ENCODE measurements around the gene ABHD1. TPM values are rescaled to one million over a fixed set of nuclear protein-coding genes. Genes with fewer than 3 reads are reported as not detected.
"Not testable (repeated sequence)": the region's sequence is repeated elsewhere in the genome, so short reads cannot be mapped to it uniquely, and the experiment has no call there.

ABHD1 gene
- polyA plus RNA-seq, 5 donors: 0.61 to 2.2 (median 1.0) TPM

DNA sequence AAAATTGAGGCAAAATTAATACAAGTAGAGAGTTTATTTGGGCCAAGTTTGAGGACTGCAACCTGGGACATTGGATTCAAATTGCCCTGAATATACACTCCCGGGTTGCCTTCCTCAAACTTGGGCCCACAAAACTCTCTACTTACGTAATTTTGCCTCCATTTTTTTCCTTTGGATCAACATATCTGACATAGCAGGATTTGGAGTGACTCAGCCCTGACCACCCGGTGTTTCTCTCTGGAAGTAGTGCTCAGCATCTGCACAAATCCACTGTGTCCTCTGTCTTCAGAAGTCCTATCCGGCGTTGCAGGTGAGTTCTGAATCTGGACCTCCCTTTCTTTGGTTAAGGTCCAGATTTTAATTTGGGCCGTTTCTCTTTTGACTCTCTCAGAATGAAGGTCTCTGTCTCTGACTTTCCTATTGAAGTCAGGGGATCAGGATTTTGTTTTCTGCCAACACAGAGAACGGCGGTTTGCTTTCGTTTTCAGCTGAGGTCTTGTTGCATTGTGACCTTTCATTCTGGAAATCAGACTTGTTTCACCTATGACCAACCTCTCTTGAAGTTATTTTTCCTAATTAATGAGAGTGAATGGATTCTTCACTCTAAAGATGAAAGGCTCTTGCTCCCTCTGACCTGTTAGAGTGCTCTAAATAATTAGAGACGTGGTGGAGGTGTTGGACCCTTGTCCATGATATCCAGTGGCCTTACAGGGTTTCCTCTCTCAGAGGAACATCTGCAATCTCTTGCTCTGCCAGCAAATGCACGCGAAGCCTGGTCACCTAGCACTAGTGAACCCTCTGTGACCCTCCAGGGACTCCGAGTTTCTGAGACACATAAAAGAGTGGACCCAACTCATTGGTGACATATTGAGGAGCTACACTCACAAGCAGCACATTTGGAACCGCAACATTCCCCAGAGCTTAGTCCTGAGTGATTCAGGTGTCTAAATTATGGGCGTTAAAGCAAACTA is 38.8 kb downstream of the ABHD1 start:
- no peak for DNase-seq

DNA sequence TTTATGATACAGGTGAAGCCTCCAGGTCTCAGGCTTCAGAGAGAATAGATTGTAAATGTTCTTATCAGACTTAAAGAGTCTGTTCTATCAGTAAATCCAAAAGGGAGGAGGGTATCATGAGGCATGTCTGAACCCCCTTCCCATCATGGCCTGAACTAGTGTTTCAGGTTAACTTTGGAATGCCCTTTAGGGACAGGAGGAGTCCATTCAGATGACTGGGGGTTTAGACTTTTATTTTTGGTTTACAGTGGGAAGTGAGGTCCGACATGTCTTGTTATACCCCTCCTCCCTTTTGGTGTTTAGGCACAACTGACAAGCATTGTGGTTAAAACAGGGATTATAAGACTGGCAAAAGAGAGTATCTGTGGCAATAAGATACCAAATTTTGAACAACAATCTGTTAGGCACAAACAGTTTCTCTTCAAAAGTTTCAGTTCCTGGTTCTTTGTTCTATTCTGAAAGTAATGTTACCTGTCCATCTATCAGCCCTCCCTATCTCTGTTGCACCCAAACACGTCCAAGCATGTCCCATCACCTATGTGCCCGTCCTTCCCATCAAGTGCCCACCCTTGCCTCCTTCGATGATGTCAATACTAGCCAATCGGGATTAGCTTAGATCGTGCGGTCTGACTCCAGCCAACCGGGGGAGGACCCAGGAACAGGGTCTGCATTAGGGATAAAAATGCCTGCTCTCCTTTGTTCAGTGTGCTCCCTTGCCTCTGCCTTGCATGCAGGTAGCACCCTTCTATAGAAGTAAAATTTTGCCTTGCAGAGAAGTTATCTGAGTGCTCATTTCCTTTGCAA is 41.5 kb downstream of the ABHD1 start:
- no peak for DNase-seq

DNA sequence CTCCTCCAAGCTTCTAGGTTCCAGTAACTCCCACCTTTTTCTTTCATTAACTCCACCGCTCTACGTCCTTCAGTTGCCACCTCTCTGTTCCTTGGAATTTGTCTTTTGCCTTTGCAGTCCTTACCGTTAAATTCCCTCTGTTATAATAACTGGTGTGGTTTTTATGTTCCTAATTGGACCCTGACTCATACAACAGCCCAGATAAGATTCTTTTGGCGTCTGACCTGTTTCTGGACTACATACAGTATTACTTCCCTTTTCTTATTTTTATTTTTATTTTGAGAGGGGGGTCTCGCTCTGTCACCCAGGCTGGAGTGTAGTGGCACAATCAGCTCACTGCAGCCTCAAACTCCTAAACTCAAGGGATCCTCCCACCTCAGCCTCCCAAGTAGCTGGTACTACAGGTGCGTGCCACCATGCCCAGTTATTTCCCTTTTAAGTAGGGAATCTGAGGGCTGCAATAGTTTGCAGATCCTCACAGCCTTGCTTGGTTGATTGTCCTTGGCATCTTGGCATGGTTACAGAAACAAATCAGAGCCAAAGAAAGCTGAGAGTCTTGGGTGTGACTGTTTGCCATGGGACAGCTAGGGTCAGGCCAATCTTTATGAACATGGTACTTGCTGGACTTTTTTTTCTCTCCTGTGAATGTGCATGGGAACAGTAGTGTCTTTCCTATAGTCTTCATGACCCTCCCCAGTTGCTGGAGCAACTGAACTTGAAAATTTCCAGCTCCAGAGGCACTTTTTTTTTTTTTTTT is 47.1 kb downstream of the ABHD1 start:
- no peak for DNase-seq

DNA sequence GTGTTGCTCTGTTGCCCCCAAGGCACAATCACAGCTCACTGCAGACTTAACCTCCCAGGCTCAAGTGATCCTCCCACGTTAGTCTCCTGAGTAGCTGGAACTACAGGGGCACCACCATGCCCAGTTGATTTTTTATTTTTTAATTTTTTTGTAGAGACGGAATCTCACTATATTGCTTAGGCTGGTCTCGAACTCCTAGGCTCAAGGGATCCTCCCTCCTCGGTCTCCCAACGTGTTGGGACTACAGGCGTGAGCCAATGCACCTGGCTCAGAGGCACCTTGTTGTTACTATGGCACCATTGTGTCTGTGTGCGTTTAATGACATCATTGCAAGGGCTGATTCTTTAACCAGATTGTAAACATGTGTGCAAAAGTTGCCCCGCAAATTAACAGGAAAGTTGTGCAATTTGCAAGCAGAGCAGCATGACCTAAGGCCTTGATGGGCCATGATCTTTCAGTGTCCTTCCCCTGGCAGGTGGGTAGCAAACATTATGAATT is 47.8 kb downstream of the ABHD1 start:
- DNase-seq: no peak

DNA sequence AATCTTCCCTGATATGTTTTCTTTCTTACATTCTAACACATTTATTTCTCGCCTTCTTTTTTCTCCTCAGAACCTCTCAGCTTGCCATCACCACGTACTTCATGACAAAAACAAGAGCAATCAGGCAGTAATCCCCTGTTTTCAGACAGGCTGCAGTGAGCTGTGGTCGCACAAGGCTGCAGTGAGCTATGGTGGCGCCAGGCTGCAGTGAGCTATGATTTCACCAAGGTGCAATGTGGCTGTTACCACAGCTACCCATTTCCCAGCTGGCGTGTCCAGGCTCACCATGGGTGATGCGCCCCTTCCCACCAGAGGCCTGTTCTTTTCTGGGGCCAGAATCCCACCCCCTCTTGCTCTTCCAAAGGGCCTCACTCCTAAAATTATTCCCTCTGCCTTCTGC is 51.0 kb downstream of the ABHD1 start:
- DNase-seq: no peak

DNA sequence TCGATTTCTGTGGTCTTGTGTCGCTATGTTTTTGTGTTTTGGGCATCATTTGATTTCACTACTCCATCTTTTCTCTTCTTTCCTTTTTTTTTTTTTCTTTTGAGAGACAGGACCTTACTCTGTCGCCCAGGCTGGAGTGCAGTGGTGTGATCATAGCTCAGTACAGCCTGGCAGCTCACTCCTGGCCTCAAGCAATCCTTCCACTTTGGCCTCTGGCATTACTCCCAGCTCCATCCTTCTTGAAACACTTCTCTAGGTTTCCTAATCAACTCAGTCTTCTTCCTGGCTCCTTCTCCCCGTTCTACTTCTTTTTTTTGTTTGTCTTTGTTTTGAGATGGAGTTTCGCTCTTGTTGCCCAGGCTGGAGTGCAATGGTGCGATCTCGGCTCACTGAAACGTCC is 51.7 kb downstream of the ABHD1 start:
- DNase-seq: no peak

DNA sequence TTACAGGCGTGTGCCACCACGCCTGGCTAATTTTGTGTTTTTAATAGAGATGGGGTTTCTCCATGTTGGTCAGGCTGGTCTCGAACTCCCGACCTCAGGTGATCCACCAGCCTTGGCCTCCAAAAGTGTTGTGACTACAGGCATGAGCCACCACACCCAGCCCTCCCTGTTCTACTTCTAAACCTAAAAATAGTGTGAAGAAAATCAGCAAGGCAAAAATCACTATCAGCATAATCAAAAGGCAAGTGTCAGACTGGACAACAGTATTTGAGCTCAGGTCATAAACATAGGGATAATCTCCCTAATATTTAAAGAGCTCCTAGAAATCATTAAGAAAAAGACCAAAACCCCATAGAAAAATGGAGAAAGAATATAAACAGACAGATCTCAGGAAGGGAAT is 52.2 kb downstream of the ABHD1 start:
- not testable (repeated sequence) for DNase-seq

DNA sequence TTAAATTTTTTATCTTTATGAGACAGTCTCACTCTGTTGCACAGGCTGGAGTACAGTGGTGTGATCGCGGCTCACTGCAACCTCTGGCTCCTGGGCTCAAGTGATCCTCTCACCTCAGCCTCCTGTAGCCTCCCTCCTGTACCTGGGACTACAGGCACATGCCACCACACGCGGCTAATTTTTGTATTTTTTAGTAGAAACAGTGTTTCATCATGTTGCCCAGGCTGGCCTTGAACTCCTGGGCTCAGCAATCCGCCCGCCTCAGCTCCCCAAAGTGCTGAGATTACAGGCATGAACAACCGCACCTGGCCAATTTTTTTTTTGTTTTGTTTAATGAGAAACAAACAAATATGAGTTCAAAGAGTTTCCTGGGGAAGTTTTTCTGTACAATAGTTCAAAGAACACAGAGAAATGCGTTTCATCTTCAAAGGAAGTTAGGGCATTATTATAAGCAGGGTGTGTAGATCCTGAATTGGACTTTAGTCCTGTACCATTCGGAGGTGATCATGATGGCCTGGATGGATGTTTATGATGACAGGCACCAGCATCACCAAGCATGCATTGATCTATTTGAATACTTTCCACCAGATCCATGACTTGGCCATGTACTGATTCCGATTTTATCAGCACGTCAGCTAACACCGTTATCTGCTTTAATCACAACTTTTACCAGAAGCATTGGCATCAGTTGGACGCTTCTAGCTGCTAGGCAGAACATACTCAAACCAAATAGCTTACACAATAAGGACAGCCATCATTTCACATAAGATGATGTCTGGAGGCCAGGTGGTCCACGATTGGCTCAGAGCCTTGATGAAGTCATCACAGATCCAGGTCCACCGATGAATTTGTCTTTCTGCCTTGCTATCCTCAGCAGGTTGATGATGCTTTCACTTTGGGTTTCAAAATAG is 54.1 kb downstream of the ABHD1 start:
- DNase-seq: no peak

DNA sequence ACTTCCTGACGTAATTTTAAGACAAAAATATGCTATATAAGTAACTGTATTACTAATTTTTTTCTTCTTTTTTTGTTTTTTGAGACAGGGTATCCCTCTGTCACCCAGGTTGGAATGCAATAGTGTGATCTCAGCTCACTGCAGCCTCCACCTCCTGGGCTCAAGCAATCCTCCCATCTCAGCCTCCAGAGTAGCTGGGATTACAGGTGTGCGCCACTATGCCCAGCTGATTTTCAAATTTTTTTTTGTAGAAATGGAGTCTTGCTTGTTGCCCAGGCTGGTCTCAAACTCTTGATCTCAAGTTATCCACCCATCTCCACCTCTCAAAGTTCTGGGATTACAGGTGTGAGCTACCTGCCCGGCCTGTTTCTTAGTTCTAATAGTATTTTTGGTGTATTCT is 54.9 kb downstream of the ABHD1 start:
- no peak for DNase-seq

DNA sequence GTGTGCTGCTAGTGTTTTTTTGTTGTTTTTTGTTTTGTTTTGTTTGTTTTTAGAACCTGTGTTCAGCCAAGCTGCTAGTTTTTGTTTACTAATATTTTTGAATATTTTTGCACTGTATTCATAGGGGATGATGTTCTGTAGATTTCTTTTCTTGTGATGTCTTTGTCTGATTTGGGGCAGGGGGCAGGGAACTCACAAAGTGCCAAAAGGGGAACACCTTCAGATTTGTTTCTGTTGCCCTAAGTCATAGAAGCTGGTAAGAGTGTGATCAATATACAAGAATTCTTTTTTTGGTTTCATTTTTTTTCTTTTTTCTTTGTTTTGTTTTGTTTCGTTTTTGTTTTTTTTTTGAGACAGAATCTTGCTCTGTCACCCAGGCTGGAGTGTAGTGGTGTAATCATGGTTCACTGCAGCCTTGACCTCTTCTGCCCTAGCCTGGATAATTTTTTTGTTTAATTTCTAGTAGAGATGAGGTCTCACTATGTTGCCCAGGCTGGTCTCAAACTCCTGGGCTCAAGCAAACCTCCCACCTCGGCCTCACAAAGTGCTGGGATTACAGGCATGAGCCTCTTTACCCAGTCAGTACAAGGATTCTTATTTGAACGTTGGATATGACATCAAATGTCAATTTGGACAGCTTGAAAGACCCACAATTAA is 55.9 kb downstream of the ABHD1 start:
- no peak for DNase-seq

Other genes starting within 250 kb of the ABHD1 start
- 10 to 100 TPM in 2 of 5 donors, 1 to 10 TPM in 3; 6.2 to 13.6 (median 9.2) TPM for gene MAPRE3, start 153.2 kb upstream of the ABHD1 start, polyA plus RNA-seq (ENCODE audit: insufficient read depth in 1 of 5, insufficient read length in 5 of 5, low replicate concordance in 1 of 5)
- gene TMEM214, start 90.8 kb upstream of the ABHD1 start, polyA plus RNA-seq (ENCODE audit: insufficient read depth in 1 of 5, insufficient read length in 5 of 5, low replicate concordance in 1 of 5): 10 to 100 TPM; 56.8 to 89.2 (median 75.8) TPM
- 10 to 100 TPM; 45.6 to 55.3 (median 53.8) TPM for gene AGBL5, start 72.1 kb upstream of the ABHD1 start, polyA plus RNA-seq (ENCODE audit: insufficient read depth in 1 of 5, insufficient read length in 5 of 5, low replicate concordance in 1 of 5)
- 100 to 1,000 TPM; 250 to 316 (median 260) TPM for gene OST4, start 52.2 kb upstream of the ABHD1 start, polyA plus RNA-seq (ENCODE audit: insufficient read depth in 1 of 5, insufficient read length in 5 of 5, low replicate concordance in 1 of 5)
- 100 to 1,000 TPM; 120 to 341 (median 140) TPM for gene EMILIN1, start 45.2 kb upstream of the ABHD1 start, polyA plus RNA-seq (ENCODE audit: insufficient read depth in 1 of 5, insufficient read length in 5 of 5, low replicate concordance in 1 of 5)
- 1 to 10 TPM; 4.2 to 6.7 (median 4.9) TPM for gene KHK, start 37.0 kb upstream of the ABHD1 start, polyA plus RNA-seq (ENCODE audit: insufficient read depth in 1 of 5, insufficient read length in 5 of 5, low replicate concordance in 1 of 5)
- gene CGREF1, start 4.7 kb upstream of the ABHD1 start, polyA plus RNA-seq (ENCODE audit: insufficient read depth in 1 of 5, insufficient read length in 5 of 5, low replicate concordance in 1 of 5): under 1 TPM; 0.28 to 0.55 (median 0.41) TPM
- 10 to 100 TPM; 32.5 to 43.8 (median 40.0) TPM for gene PREB, start 10.8 kb downstream of the ABHD1 start, polyA plus RNA-seq (ENCODE audit: insufficient read depth in 1 of 5, insufficient read length in 5 of 5, low replicate concordance in 1 of 5)
- not detected for gene PRR30, start 15.6 kb downstream of the ABHD1 start, polyA plus RNA-seq (ENCODE audit: insufficient read depth in 1 of 5, insufficient read length in 5 of 5, low replicate concordance in 1 of 5)
- under 1 TPM; 0.06 to 0.15 (median 0.12) TPM for gene TCF23, start 25.2 kb downstream of the ABHD1 start, polyA plus RNA-seq (ENCODE audit: insufficient read depth in 1 of 5, insufficient read length in 5 of 5, low replicate concordance in 1 of 5)
- 100 to 1,000 TPM; 125 to 154 (median 136) TPM for gene ATRAID, start 88.2 kb downstream of the ABHD1 start, polyA plus RNA-seq (ENCODE audit: insufficient read depth in 1 of 5, insufficient read length in 5 of 5, low replicate concordance in 1 of 5)
- 10 to 100 TPM; 24.7 to 38.8 (median 28.7) TPM for gene SLC5A6, start 88.5 kb downstream of the ABHD1 start, polyA plus RNA-seq (ENCODE audit: insufficient read depth in 1 of 5, insufficient read length in 5 of 5, low replicate concordance in 1 of 5)
- 10 to 100 TPM; 31.5 to 53.7 (median 35.7) TPM for gene CAD, start 93.6 kb downstream of the ABHD1 start, polyA plus RNA-seq (ENCODE audit: insufficient read depth in 1 of 5, insufficient read length in 5 of 5, low replicate concordance in 1 of 5)
- gene SLC30A3, start 139.2 kb downstream of the ABHD1 start, polyA plus RNA-seq (ENCODE audit: insufficient read depth in 1 of 5, insufficient read length in 5 of 5, low replicate concordance in 1 of 5): under 1 TPM; 0.24 to 0.61 (median 0.51) TPM
- gene DNAJC5G, start 151.6 kb downstream of the ABHD1 start, polyA plus RNA-seq (ENCODE audit: insufficient read depth in 1 of 5, insufficient read length in 5 of 5, low replicate concordance in 1 of 5): under 1 TPM in 4 of 5 donors, not detected in 1; 0.14 to 0.53 (median 0.30) TPM
- 1 to 10 TPM in 1 of 5 donors, under 1 TPM in 1, not detected in 3; 0.13 to 4.3 TPM for gene TRIM54, start 158.6 kb downstream of the ABHD1 start, polyA plus RNA-seq (ENCODE audit: insufficient read depth in 1 of 5, insufficient read length in 5 of 5, low replicate concordance in 1 of 5)
- 1 to 10 TPM; 1.1 to 3.4 (median 1.9) TPM for gene UCN, start 184.6 kb downstream of the ABHD1 start, polyA plus RNA-seq (ENCODE audit: insufficient read depth in 1 of 5, insufficient read length in 5 of 5, low replicate concordance in 1 of 5)
- 100 to 1,000 TPM in 1 of 5 donors, 10 to 100 TPM in 4; 80.7 to 114 (median 92.8) TPM for gene MPV17, start 199.3 kb downstream of the ABHD1 start, polyA plus RNA-seq (ENCODE audit: insufficient read depth in 1 of 5, insufficient read length in 5 of 5, low replicate concordance in 1 of 5)
- 10 to 100 TPM; 55.7 to 65.1 (median 61.3) TPM for gene GTF3C2, start 232.9 kb downstream of the ABHD1 start, polyA plus RNA-seq (ENCODE audit: insufficient read depth in 1 of 5, insufficient read length in 5 of 5, low replicate concordance in 1 of 5)
- 10 to 100 TPM; 50.6 to 61.7 (median 55.9) TPM for gene EIF2B4, start 246.5 kb downstream of the ABHD1 start, polyA plus RNA-seq (ENCODE audit: insufficient read depth in 1 of 5, insufficient read length in 5 of 5, low replicate concordance in 1 of 5)
- 100 to 1,000 TPM in 2 of 5 donors, 10 to 100 TPM in 3; 83.8 to 120 (median 99.2) TPM for gene SNX17, start 246.8 kb downstream of the ABHD1 start, polyA plus RNA-seq (ENCODE audit: insufficient read depth in 1 of 5, insufficient read length in 5 of 5, low replicate concordance in 1 of 5)

Measured in right lung (tissue), 5 donors.